Measurements from ENCODE around the gene KRTAP10-1.
"Not testable (repeated sequence)": the region's sequence is repeated elsewhere in the genome, so short reads cannot be mapped to it uniquely, and the experiment has no call there.

KRTAP10-1 gene, protein sequence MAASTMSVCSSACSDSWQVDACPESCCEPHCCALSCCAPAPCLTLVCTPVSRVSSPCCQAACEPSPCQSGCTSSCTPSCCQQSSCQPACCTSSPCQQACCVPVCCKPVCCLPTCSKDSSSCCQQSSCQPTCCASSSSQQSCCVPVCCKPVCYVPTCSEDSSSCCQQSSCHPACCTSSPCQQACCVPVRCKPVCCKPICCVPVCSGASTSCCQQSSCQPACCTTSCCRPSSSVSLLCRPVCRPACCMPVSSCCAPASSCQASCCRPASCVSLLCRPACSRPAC

GRCh38 chr21:44539991-44540666 lies at the start of gene KRTAP10-1:
KRTAP10-1 (minus strand) TSS chr21:44540195; CDS start chr21:44540150, 45 bp downstream.
- no peak for DNase-seq (ENCODE audit: low read depth)

GRCh38 chr21:44589094-44589493 lies 49.1 kb upstream of the KRTAP10-1 start:
- DNase-seq (ENCODE audit: low read depth) = no peak

DNA sequence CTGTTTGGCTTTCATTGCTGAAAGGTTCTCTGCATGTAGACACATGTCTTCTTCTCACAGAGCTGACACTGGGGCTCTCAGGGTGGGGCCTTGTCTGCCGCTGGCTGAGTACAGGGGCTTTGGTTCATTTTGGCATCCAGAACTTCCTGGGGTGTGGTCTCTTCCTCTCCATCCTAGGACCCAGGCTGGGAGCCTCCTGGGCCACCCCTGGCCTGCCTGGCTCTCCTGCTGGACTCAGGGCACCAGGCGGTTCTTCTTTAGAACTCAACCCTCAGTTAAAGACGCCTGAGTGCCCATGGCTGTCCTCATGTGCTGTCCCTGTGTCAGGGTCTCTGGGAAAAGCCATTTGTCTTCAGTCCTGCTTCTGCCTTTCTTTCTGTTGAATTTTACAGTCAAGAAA lies 45.9 kb upstream of the KRTAP10-1 start:
- no peak for DNase-seq (ENCODE audit: low read depth)

DNA sequence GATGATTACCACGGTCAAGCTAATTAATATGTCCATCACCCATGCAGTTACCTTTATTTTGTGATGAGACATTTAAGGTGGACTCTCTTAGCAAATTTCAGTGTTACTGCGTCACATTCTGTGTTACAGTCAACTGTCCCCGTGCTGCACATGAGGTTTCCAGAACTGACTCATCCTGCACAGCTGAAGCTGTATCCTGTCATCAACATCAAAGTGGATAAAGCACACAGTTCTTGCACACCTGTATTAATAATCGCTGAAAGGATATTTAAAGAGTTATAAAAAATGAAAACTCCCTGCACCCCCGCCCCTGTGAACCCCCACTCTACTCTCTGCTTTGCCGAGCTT lies 43.8 kb upstream of the KRTAP10-1 start:
- DNase-seq (ENCODE audit: low read depth) = no peak

DNA sequence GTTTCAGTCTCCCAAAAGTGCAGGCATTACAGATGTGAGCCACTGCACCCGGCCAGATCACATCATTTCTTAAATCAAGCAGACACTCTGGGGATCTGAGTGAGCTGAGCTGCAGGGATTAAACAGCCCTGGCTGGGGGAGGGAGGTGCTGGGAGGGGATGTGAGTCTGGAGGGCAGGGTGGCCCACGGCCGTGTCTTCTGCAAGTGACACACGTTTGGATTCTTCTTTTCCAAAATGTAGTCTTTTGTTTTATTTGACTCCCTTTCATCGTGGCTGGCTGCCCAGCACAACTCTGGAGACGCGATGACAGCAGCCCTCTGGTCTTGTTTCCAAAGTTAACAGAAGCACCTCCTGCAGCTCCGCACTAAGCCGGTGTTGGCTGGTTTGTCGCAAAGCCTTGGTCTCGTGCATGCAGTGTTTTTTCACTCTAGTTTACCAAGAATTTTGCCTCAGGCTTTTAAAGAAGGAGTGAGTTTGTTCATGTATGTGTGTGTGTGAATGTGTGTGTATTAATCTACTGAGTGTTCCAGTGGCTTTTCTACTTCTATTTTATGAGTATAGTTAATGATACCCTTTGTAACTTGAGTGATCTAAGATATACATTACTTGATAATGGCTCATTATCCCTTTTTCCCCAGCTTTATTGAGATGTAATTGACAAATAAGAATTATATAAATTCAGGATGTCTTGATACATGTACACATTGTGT lies 43.2 kb upstream of the KRTAP10-1 start:
- DNase-seq (ENCODE audit: low read depth) = no peak

DNA sequence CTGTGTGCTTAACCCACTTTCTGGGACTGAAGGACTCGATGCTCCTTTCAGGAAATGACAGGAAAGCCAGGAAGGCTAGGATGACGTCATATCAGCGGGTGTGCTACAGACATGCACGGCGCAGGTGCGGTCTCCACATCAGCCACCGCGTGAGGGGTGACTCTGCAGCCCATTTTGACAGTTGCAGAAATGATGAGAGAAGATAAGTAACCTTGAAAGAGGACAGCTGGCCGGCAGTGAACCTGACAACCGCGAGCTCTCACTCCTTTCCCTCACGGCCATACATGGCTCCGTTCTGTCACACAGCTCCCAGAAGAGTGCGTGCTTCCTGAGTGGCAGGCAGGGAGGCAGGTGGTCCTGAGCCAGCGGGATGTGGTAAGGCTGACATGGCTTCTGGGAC lies 42.1 kb upstream of the KRTAP10-1 start:
- DNase-seq (ENCODE audit: low read depth) = no peak

GRCh38 chr21:44581158-44581557 lies 41.2 kb upstream of the KRTAP10-1 start:
- DNase-seq (ENCODE audit: low read depth) = no peak

- DNase-seq (ENCODE audit: low read depth) = not testable (repeated sequence)
Measured at GRCh38 chr21:44580231-44580821, 40.3 kb upstream of the KRTAP10-1 start, which contains the start of gene KRTAP10-5. KRTAP10-5 (minus strand) TSS chr21:44580604; CDS start chr21:44580578, 26 bp downstream.

DNA sequence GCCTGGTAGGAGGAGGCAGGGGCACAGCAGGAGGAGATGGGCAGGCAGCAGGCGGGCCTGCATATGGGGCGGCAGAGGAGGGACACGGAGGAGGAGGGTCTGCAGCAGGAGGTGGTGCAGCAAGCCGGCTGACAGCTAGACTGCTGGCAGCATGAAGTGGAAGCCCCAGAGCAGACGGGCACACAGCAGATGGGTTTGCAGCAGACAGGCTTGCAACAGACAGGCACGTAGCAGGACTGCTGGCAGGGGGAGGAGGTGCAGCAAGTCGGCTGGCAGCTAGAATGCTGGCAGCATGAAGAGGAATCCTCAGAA lies 39.8 kb upstream of the KRTAP10-1 start:
- DNase-seq (ENCODE audit: low read depth) = no peak

GRCh38 chr21:44579056-44579832 lies 39.2 kb upstream of the KRTAP10-1 start:
- no peak for DNase-seq (ENCODE audit: low read depth)

GRCh38 chr21:44578371-44579055 lies 38.5 kb upstream of the KRTAP10-1 start:
- no peak for DNase-seq (ENCODE audit: low read depth)

DNA sequence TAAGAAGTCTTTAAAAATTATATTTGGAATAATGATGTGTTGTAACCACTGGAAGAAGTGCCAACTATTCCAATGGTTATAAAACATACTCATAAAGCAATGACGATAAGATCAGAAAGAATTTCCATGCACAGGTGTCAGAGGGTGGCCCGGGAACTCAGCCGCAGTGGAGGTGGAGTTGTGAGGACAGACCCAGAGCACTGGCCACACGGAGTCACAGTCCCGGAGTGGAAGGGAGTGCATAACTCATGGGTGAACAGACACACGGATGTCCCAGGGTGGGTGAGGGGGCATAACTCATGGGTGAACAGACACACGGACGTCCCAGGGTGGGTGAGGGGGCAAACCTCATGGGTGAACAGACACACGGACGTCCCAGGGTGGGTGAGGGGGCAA lies 36.0 kb upstream of the KRTAP10-1 start:
- no peak for DNase-seq (ENCODE audit: low read depth)

DNA sequence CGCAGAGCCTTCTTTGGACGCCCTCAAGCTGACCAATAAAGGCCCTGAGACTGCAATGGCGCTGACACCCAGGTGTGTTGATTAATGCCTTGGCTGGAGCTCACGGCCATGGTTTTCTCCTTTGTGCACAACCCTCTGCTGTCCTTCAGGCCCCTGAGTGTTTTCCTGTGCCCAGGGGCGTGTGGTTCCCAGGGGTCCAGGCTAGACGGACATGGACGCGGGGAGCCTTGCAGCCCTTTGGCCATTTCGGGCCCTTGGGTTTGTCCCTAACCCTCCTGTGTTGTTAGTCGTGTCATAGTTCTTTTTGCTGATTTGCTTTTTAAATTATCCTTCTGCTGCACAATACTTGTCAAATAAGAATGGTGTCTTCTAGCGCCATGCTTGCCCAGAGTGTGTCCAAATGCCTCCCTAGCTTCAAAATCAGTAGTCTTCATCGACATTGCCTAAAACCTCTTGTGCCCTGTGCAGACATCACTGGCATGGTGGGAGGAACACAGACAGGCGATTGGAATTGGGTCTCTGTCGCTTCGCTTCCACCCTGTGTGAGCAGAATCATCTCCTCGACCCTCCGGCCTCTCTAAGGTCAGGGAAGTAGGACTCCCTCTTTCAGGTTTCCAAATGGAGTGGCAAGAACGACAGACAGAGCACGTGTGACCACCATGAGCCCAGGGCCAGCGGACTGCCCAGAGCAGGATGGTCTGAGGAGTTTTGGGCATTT lies 35.5 kb upstream of the KRTAP10-1 start:
- DNase-seq (ENCODE audit: low read depth) = no peak

DNA sequence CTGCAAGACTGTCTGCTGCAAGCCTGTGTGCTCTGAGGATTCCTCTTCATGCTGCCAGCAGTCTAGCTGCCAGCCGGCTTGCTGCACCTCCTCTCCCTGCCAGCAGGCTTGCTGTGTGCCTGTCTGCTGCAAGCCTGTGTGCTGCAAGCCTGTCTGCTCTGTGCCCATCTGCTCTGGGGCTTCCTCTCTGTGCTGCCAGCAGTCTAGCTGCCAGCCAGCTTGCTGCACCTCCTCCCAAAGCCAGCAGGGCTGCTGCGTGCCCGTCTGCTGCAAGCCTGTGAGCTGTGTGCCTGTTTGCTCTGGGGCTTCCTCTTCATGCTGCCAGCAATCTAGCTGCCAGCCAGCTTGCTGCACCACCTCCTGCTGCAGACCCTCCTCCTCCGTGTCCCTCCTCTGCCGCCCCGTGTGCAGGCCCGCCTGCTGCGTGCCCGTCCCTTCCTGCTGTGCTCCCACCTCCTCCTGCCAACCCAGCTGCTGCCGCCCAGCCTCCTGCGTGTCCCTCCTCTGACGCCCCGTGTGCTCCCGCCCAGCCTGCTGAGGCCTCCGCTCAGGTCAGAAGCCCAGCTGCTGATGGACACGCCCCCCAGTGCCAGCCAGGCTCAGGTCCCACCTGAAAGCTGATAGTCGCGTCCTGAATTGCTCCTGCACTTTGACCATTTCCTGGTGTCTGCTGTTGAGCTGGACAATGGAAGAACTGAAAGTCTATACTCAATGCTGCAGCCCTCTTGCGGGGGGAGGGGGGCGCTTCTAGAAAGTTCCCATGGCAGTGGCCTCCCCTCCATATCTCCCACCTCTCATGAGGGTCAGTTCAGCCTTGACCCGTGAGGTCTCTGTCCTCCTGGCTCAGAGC lies 34.7 kb upstream of the KRTAP10-1 start:
- no peak for DNase-seq (ENCODE audit: low read depth)

DNA sequence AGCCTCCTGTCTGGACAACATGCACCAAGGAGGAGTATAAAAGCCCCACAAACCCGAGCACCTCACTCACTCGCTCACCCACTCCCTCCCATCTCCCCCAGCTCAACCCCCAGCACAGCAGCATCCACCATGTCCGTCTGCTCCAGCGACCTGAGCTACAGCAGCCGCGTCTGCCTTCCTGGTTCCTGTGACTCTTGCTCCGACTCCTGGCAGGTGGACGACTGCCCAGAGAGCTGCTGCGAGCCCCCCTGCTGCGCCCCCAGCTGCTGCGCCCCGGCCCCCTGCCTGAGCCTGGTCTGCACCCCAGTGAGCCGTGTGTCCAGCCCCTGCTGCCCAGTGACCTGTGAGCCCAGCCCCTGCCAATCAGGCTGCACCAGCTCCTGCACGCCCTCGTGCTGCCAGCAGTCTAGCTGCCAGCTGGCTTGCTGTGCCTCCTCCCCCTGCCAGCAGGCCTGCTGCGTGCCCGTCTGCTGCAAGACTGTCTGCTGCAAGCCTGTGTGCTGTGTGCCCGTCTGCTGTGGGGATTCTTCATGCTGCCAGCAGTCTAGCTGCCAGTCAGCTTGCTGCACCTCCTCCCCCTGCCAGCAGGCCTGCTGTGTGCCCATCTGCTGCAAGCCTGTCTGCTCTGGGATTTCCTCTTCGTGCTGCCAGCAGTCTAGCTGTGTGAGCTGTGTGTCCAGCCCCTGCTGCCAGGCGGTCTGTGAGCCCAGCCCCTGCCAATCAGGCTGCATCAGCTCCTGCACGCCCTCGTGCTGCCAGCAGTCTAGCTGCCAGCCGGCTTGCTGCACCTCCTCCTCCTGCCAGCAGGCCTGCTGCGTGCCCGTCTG lies 33.8 kb upstream of the KRTAP10-1 start, which contains the start of gene KRTAP10-4:
TSS of gene KRTAP10-4 (plus strand) at position 100 of the 827 bp plus-strand sequence. CDS start at position 130, 30 bp downstream.
- DNase-seq (ENCODE audit: low read depth) = not testable (repeated sequence)

DNA sequence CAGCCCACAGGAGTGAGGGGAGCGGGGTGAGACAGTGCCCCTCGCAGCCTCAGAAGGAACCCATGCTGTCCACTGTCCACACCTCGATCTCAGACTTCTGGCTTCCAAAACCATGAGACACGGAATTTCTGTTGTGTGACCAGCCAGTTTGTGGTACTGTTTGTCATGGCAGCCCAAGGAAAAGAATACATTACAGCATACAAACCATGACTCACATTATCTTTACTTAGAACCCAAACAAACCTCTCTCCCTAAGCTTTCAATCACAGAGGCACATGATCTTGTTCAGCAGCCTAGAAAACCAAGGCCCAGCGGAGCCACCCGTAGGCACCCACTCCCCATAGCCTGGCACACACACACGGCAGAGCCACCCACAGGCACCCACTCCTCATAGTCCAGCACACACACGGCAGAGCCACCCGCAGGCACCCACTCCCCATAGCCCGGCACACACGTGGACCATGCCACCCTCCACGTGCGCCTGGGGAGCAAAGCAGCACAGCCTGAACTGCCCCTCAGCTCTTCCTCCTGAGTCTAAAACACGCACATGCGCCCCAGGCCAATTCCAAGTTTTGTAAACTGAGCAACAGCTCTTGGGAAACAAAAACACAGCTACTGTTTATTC lies 33.1 kb upstream of the KRTAP10-1 start:
- DNase-seq (ENCODE audit: low read depth) = no peak

DNA sequence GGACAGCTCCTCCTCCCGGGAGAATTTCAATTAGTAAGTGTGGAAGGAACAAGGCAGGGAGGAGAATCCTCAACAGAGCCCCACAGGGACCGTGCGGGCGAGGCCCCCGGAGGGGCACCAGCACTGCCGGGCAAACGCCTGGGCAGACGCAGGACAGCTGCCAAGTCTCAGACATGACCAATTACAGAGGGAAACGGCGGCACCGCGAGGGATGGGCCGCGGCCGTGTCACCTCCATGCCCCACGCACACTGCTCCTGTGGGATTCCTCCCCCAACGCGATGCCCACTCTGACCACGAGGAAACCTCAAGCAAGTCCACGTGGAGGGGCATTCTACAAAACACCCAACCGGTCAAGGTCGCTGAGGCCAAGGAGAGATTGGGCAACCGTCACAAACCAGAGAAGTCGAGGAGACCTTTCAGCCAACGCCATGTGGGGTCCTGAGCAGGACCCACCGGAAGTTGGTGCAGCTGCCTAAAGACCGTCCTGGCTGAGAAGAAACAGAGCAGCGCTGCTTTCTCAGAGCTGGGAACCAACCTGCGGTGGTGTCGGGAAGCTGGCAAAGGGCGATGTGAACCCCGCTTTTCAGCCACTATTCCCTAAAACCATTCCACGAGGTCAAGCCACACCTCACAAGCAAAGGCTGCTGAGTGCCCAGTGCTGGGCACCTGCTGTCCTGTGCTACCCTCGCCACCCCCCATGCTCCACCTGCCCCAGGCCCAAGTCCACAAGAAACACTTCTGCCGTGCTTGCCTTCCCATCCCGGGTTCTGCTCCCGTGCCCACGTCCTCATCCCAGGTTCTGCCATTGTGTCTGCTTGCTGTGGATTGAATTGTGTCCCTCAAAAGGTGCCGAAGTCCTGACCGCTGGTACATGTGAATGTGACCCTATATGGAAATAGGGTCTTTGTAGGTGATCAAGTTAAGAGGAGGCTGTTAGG lies 32.1 kb upstream of the KRTAP10-1 start:
- no peak for DNase-seq (ENCODE audit: low read depth)
